Cardiac septum (tissue), 1 donor: ENCODE measurements around the gene KCNK7. TPM values are rescaled to one million over a fixed set of nuclear protein-coding genes. Genes with fewer than 3 reads are reported as not detected.
"Not testable (repeated sequence)": the region's sequence is repeated elsewhere in the genome, so short reads cannot be mapped to it uniquely, and the experiment has no call there.

Source experiments
- DNase-seq: peaks from one replicate; pipeline ENCODE4 v3.0.0-alpha.2; 2020; ENCODE audit warnings: low spot score
- intact Hi-C: fragments of 100-400 bp; cut with DNase I; formaldehyde crosslinking; loops from one replicate; pipeline ENCODE4 v1.14.0; 2022
- long read RNA-seq: library from polyadenylated mRNA; unstranded; transcript quantifications from one replicate; pipeline ENCODE4 v2.0.0, GENCODE V29; 2021
- total RNA-seq: library from RNA; stranded (reverse); fragmentation: NEBNext Ultra II Directional; extraction: Animal tissue kit (Norgen Biotek cat#: 25700); gene quantifications from one replicate; pipeline ENCODE4 v1.2.1, GENCODE V29; 2021
- donor health status: DM: no; HTN: no; CAD: no.

Gene KCNK7
- 1.5 TPM for total RNA-seq
- long read RNA-seq, result 0 reads

- intact Hi-C loops, result no loop called here
- DNase-seq, result no peak
Observed at GRCh38 chr11:65595543-65596281, at the start of gene KCNK7. KCNK7 (minus strand) TSS chr11:65595800; CDS start chr11:65595772, 28 bp downstream.

- DNase-seq, result no peak
- intact Hi-C loops, result no loop called here
Observed at GRCh38 chr11:65644837-65645236, 49.2 kb upstream of the KCNK7 start.

- DNase-seq, result no peak
- intact Hi-C loops, result no loop called here
Observed at GRCh38 chr11:65643971-65644370, 48.4 kb upstream of the KCNK7 start.

GRCh38 chr11:65642014-65642671, 46.5 kb upstream of the KCNK7 start:
- DNase-seq, result no peak
- intact Hi-C loops, result no loop called here

- DNase-seq, result no peak
- intact Hi-C loops, result no loop called here
Observed at GRCh38 chr11:65641297-65642013, 45.9 kb upstream of the KCNK7 start.

- DNase-seq, result peak; percentile 94
- intact Hi-C loops, result no loop called here
Observed at GRCh38 chr11:65640483-65641296, 45.1 kb upstream of the KCNK7 start.

- no peak for DNase-seq
- intact Hi-C loops, result no loop called here
Observed at GRCh38 chr11:65639623-65640482, 44.3 kb upstream of the KCNK7 start.

- DNase-seq, intact Hi-C loops: not testable (repeated sequence)
Observed at GRCh38 chr11:65639228-65639597, 43.6 kb upstream of the KCNK7 start.

- intact Hi-C loops, result no loop called here
Observed at GRCh38 chr11:65637794-65638419, 42.3 kb upstream of the KCNK7 start, which contains the start of gene SIPA1. SIPA1 (plus strand) TSS chr11:65638101; CDS start chr11:65640922, 2,821 bp downstream.

GRCh38 chr11:65637032-65637557, 41.5 kb upstream of the KCNK7 start:
- intact Hi-C loops, result no loop called here
- no peak for DNase-seq

More at GRCh38 chr11:65637794-65638419, 42.3 kb upstream of the KCNK7 start, which contains the start of gene SIPA1:
- peak; percentile 92 for DNase-seq

- intact Hi-C loops, result no loop called here
- DNase-seq, result no peak
Observed at GRCh38 chr11:65636108-65637031, 40.8 kb upstream of the KCNK7 start.

- intact Hi-C loops, result no loop called here
- DNase-seq, result no peak
Observed at GRCh38 chr11:65634905-65635731, 39.5 kb upstream of the KCNK7 start.

- intact Hi-C loops, result no loop called here
- DNase-seq, result no peak
Observed at GRCh38 chr11:65634440-65634839, 38.8 kb upstream of the KCNK7 start.

GRCh38 chr11:65634109-65634436, 38.5 kb upstream of the KCNK7 start:
- DNase-seq, result no peak
- intact Hi-C loops, result no loop called here

- no peak for DNase-seq
- intact Hi-C loops, result no loop called here
Observed at GRCh38 chr11:65633390-65634108, 37.9 kb upstream of the KCNK7 start.

GRCh38 chr11:65630215-65630614, 34.6 kb upstream of the KCNK7 start:
- DNase-seq, result no peak
- intact Hi-C loops, result no loop called here
